ENCODE data around the gene FRK. TPM values are rescaled to one million over a fixed set of nuclear protein-coding genes. Genes with fewer than 3 reads are reported as not detected.

FRK gene
- polyA plus RNA-seq, 2 donors, result 1.3 to 1.8 TPM

DNA sequence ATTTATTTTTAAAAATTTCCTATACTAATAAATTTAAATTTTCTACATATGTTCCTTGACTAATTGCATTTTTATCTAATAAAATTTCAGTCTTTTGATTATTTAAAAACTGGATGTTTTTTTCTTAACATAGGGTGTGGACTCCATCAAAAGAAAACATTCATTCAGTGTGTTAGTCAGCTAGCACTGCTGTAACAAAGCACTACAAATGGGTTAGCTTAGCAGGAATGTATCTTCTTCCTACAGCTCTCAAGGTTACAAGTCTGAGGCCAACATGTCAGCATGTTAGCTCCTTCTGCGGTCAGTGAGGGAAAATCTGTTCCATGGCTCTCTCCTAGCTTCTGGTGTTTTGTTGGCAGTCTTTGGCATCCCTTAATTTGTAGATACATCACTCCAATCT is 32.5 kb downstream of the FRK start:
- 88 to 96% methylated on average over 1 of the region's 1 CpG for WGBS, 2 donors
- no peaks in the 10 kb centered on the region for H3K27me3 ChIP-seq (ENCODE audit: control insufficient read depth in 1 of 2, insufficient read depth in 2 of 2, low read length in 2 of 2)
- no peak overlapping the region for H3K27ac ChIP-seq (ENCODE audit: low read depth in 2 of 2, low read length in 1 of 2)
- H3K9me3 ChIP-seq (ENCODE audit: control insufficient read depth in 2 of 2, insufficient read depth in 1 of 2, low read depth in 1 of 2, low read length in 1 of 2), result no peaks in the 10 kb centered on the region
- H3K36me3 ChIP-seq (ENCODE audit: control insufficient read depth in 2 of 2, insufficient read depth in 2 of 2, low read length in 1 of 2), result no peaks in the 10 kb centered on the region
- no peak overlapping the region for H3K4me3 ChIP-seq (ENCODE audit: low read depth in 1 of 2, low read length in 2 of 2)
- H3K4me1 ChIP-seq (ENCODE audit: control insufficient read depth in 2 of 2, insufficient read depth in 2 of 2, low read length in 1 of 2), result no peaks in the 10 kb centered on the region

GRCh38 chr6:116027801-116028200 is 32.9 kb downstream of the FRK start:
- Histone ChIP-seq H3K36me3 (ENCODE audit: control insufficient read depth in 2 of 2, insufficient read depth in 2 of 2, low read length in 1 of 2) (no peaks in the 10 kb centered on the region), H3K4me3 (ENCODE audit: low read depth in 1 of 2, low read length in 2 of 2) (no peak overlapping the region), H3K27me3 (ENCODE audit: control insufficient read depth in 1 of 2, insufficient read depth in 2 of 2, low read length in 2 of 2) (no peaks in the 10 kb centered on the region), H3K4me1 (ENCODE audit: control insufficient read depth in 2 of 2, insufficient read depth in 2 of 2, low read length in 1 of 2) (no peaks in the 10 kb centered on the region), H3K9me3 (ENCODE audit: control insufficient read depth in 2 of 2, insufficient read depth in 1 of 2, low read depth in 1 of 2, low read length in 1 of 2) (no peaks in the 10 kb centered on the region), H3K27ac (ENCODE audit: low read depth in 2 of 2, low read length in 1 of 2) (no peak overlapping the region)

- Histone ChIP-seq H3K4me1 (ENCODE audit: control insufficient read depth in 2 of 2, insufficient read depth in 2 of 2, low read length in 1 of 2) (no peaks in the 10 kb centered on the region), H3K9me3 (ENCODE audit: control insufficient read depth in 2 of 2, insufficient read depth in 1 of 2, low read depth in 1 of 2, low read length in 1 of 2) (no peaks in the 10 kb centered on the region), H3K4me3 (ENCODE audit: low read depth in 1 of 2, low read length in 2 of 2) (no peak overlapping the region), H3K27me3 (ENCODE audit: control insufficient read depth in 1 of 2, insufficient read depth in 2 of 2, low read length in 2 of 2) (no peaks in the 10 kb centered on the region), H3K36me3 (ENCODE audit: control insufficient read depth in 2 of 2, insufficient read depth in 2 of 2, low read length in 1 of 2) (no peaks in the 10 kb centered on the region), H3K27ac (ENCODE audit: low read depth in 2 of 2, low read length in 1 of 2) (no peak overlapping the region)
Measured at GRCh38 chr6:116025405-116025804, 35.3 kb downstream of the FRK start.

DNA sequence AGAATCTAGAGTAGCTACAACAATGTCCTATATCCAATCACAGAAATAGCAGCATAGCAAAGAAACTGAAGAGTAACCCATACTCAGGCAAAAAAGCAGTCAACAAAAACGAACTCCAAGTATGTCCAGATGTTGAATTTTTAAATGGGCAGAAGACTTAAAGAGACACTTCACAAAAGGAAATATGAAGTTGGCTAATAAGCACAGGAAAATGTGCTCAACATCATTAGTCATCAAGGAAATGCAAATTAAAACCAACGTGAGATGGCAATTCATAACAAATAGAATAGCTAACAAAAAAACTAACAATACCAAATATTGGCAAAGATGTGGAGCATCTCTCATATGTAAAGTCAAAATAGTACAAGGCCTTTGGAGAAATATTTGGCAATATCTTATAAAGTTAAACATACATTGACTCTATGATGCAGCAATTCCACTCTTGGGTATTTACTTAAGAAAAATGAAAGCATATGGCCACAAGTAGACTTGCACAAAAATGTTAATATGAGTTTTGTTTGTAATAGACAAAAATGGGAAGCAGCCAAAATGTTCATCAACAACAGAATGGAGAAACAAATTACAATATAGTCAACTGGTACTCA is 37.7 kb downstream of the FRK start:
- Histone ChIP-seq H3K27me3 (ENCODE audit: control insufficient read depth in 1 of 2, insufficient read depth in 2 of 2, low read length in 2 of 2) (no peaks in the 10 kb centered on the region), H3K36me3 (ENCODE audit: control insufficient read depth in 2 of 2, insufficient read depth in 2 of 2, low read length in 1 of 2) (no peaks in the 10 kb centered on the region), H3K9me3 (ENCODE audit: control insufficient read depth in 2 of 2, insufficient read depth in 1 of 2, low read depth in 1 of 2, low read length in 1 of 2) (no peaks in the 10 kb centered on the region), H3K4me3 (ENCODE audit: low read depth in 1 of 2, low read length in 2 of 2) (no peak overlapping the region), H3K4me1 (ENCODE audit: control insufficient read depth in 2 of 2, insufficient read depth in 2 of 2, low read length in 1 of 2) (no peaks in the 10 kb centered on the region), H3K27ac (ENCODE audit: low read depth in 2 of 2, low read length in 1 of 2) (no peak overlapping the region)
- WGBS, 2 donors, result 28 to 29% methylated on average over 2 of the region's 2 CpGs

GRCh38 chr6:116020738-116021137 is 40.0 kb downstream of the FRK start:
- Histone ChIP-seq H3K27ac (ENCODE audit: low read depth in 2 of 2, low read length in 1 of 2) (no peak overlapping the region), H3K27me3 (ENCODE audit: control insufficient read depth in 1 of 2, insufficient read depth in 2 of 2, low read length in 2 of 2) (no peaks in the 10 kb centered on the region), H3K4me3 (ENCODE audit: low read depth in 1 of 2, low read length in 2 of 2) (no peak overlapping the region), H3K9me3 (ENCODE audit: control insufficient read depth in 2 of 2, insufficient read depth in 1 of 2, low read depth in 1 of 2, low read length in 1 of 2) (no peaks in the 10 kb centered on the region), H3K36me3 (ENCODE audit: control insufficient read depth in 2 of 2, insufficient read depth in 2 of 2, low read length in 1 of 2) (no peaks in the 10 kb centered on the region), H3K4me1 (ENCODE audit: control insufficient read depth in 2 of 2, insufficient read depth in 2 of 2, low read length in 1 of 2) (peaks cover 0 to 8% of the 10 kb centered on the region in 2 donors)

- no peaks in the 10 kb centered on the region for H3K36me3 ChIP-seq (ENCODE audit: control insufficient read depth in 2 of 2, insufficient read depth in 2 of 2, low read length in 1 of 2)
- WGBS, 2 donors, result 76 to 87% methylated on average over 2 of the region's 2 CpGs
- no peak overlapping the region for H3K27ac ChIP-seq (ENCODE audit: low read depth in 2 of 2, low read length in 1 of 2)
- H3K4me1 ChIP-seq (ENCODE audit: control insufficient read depth in 2 of 2, insufficient read depth in 2 of 2, low read length in 1 of 2), result peaks cover 0 to 9% of the 10 kb centered on the region in 2 donors
- no peaks in the 10 kb centered on the region for H3K27me3 ChIP-seq (ENCODE audit: control insufficient read depth in 1 of 2, insufficient read depth in 2 of 2, low read length in 2 of 2)
- H3K9me3 ChIP-seq (ENCODE audit: control insufficient read depth in 2 of 2, insufficient read depth in 1 of 2, low read depth in 1 of 2, low read length in 1 of 2), result no peaks in the 10 kb centered on the region
- no peak overlapping the region for H3K4me3 ChIP-seq (ENCODE audit: low read depth in 1 of 2, low read length in 2 of 2)
Measured at GRCh38 chr6:116019428-116019827, 41.3 kb downstream of the FRK start.

- Histone ChIP-seq H3K36me3 (ENCODE audit: control insufficient read depth in 2 of 2, insufficient read depth in 2 of 2, low read length in 1 of 2) (no peaks in the 10 kb centered on the region), H3K27me3 (ENCODE audit: control insufficient read depth in 1 of 2, insufficient read depth in 2 of 2, low read length in 2 of 2) (no peaks in the 10 kb centered on the region), H3K27ac (ENCODE audit: low read depth in 2 of 2, low read length in 1 of 2) (no peak overlapping the region), H3K4me1 (ENCODE audit: control insufficient read depth in 2 of 2, insufficient read depth in 2 of 2, low read length in 1 of 2) (peaks cover 0 to 9% of the 10 kb centered on the region in 2 donors), H3K9me3 (ENCODE audit: control insufficient read depth in 2 of 2, insufficient read depth in 1 of 2, low read depth in 1 of 2, low read length in 1 of 2) (no peaks in the 10 kb centered on the region), H3K4me3 (ENCODE audit: low read depth in 1 of 2, low read length in 2 of 2) (no peak overlapping the region)
- 49 to 69% methylated on average over 1 of the region's 1 CpG for WGBS, 2 donors
Measured at GRCh38 chr6:116018976-116019375, 41.7 kb downstream of the FRK start.

GRCh38 chr6:116017546-116018295 is 43.0 kb downstream of the FRK start:
- no peaks in the 10 kb centered on the region for H3K36me3 ChIP-seq (ENCODE audit: control insufficient read depth in 2 of 2, insufficient read depth in 2 of 2, low read length in 1 of 2)
- H3K4me3 ChIP-seq (ENCODE audit: low read depth in 1 of 2, low read length in 2 of 2), result no peak overlapping the region
- peak overlapping the region in 1 of 2 donors; percentile 51 for H3K27ac ChIP-seq (ENCODE audit: low read depth in 2 of 2, low read length in 1 of 2)
- no peaks in the 10 kb centered on the region for H3K9me3 ChIP-seq (ENCODE audit: control insufficient read depth in 2 of 2, insufficient read depth in 1 of 2, low read depth in 1 of 2, low read length in 1 of 2)
- H3K4me1 ChIP-seq (ENCODE audit: control insufficient read depth in 2 of 2, insufficient read depth in 2 of 2, low read length in 1 of 2), result peaks cover 0 to 9% of the 10 kb centered on the region in 2 donors
- 28 to 35% methylated on average over 2 of the region's 2 CpGs for WGBS, 2 donors
- H3K27me3 ChIP-seq (ENCODE audit: control insufficient read depth in 1 of 2, insufficient read depth in 2 of 2, low read length in 2 of 2), result no peaks in the 10 kb centered on the region

GRCh38 chr6:116016846-116017545 is 43.7 kb downstream of the FRK start:
- Histone ChIP-seq H3K4me3 (ENCODE audit: low read depth in 1 of 2, low read length in 2 of 2) (no peak overlapping the region), H3K9me3 (ENCODE audit: control insufficient read depth in 2 of 2, insufficient read depth in 1 of 2, low read depth in 1 of 2, low read length in 1 of 2) (no peaks in the 10 kb centered on the region), H3K27ac (ENCODE audit: low read depth in 2 of 2, low read length in 1 of 2) (peak overlapping the region; percentile 21 to 51), H3K27me3 (ENCODE audit: control insufficient read depth in 1 of 2, insufficient read depth in 2 of 2, low read length in 2 of 2) (no peaks in the 10 kb centered on the region), H3K36me3 (ENCODE audit: control insufficient read depth in 2 of 2, insufficient read depth in 2 of 2, low read length in 1 of 2) (no peaks in the 10 kb centered on the region), H3K4me1 (ENCODE audit: control insufficient read depth in 2 of 2, insufficient read depth in 2 of 2, low read length in 1 of 2) (peaks cover 0 to 9% of the 10 kb centered on the region in 2 donors)
- 16 to 25% methylated on average over 4 of the region's 4 CpGs for WGBS, 2 donors

Measured in esophagus (tissue), 2 donors.